Right forelimb (tissue), 1 donor: ENCODE data around the gene TMEM150B.
A peak's percentile ranks its signal among the peaks of the same experiment; 100 is the strongest.
"Not testable (repeated sequence)": the region's sequence is repeated elsewhere in the genome, so short reads cannot be mapped to it uniquely, and the experiment has no call there.

Source experiments
- DNase-seq: peaks from one replicate; pipeline ENCODE4 v3.0.0-alpha.2; 2018

TMEM150B gene

DNA sequence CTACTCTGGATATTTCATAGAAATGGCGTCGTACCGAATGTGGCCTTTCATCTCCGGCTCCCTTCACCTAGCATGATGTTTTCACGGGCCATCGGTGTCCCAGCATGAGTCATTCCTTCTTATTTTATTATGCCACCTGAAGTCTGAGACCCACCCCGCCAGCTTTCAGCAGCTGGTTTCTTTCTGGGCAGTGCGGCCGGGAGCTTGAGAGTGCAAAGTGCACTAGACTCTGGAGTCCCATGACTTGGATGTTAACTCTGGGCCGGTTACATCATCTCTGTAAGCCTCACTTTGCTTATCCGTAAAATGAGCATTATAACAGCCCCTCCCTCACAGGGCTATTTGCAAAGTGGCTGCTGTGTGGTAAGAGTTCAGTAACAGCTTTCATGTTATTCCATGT is 8.7 kb upstream of the TMEM150B start:
- DNase-seq, result no peak

DNA sequence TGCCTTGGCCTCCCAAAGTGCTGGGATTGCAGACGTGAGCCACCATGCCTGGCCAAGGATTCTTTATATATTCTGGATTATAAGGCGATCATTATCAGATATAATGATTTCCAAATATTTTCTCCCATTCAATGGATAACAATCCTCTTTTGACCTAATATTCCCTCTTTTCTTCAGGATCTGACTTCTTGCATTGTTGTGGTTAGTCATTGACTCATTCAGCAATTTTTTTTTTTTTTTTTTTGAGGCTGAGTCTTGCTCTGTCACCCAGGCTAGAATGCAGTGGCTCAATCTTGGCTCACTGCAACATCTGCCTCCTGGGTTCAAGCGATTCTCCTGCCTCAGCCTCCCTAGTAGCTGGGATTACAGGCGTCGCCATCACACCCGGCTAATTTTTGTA is 4.7 kb upstream of the TMEM150B start:
- not testable (repeated sequence) for DNase-seq

DNA sequence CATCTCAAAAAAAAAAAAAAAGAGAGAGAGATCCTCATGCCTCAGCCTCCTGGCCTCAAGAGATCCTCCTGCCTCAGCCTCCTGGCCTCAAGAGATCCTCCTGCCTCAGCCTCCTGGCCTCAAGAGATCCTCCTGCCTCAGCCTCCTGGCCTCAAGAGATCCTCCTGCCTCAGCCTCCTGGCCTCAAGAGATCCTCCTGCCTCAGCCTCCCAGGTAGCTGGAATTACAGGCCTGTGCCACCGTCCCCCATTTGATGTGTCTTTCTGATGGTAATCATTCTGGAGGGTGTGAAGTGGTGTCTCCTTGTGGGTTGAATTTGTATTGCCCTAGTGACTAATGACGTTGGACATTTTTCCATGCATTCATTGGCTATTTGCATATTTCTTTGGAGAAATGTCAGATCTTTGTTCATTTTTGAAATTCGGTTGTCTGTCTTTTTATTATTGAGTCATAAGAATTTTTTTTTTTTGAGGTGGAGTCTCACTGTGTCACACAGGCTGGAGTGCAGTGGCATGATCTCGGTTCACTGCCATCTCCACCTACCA is 3.7 kb upstream of the TMEM150B start:
- DNase-seq, result not testable (repeated sequence)

DNA sequence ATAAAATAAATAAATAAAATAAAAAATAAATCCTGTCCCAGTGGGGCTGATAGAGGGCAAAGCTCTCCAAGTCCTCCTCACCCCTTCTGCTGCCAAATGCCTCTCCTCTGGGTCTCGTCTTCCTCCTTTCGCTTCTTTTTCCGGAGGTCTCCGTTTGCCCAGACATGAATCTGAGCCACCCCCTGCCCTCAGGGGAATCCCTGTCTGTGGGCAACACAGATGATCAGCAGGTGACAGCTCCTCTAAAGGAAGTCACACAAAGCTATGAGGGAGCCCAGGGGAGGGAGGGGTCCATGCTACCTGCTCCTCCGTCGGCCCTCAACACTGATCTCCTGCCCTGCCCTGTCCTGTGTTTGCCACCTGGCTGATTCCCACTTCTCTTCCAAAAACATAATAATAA is 479 bp downstream of the TMEM150B start:
- no peak for DNase-seq

DNA sequence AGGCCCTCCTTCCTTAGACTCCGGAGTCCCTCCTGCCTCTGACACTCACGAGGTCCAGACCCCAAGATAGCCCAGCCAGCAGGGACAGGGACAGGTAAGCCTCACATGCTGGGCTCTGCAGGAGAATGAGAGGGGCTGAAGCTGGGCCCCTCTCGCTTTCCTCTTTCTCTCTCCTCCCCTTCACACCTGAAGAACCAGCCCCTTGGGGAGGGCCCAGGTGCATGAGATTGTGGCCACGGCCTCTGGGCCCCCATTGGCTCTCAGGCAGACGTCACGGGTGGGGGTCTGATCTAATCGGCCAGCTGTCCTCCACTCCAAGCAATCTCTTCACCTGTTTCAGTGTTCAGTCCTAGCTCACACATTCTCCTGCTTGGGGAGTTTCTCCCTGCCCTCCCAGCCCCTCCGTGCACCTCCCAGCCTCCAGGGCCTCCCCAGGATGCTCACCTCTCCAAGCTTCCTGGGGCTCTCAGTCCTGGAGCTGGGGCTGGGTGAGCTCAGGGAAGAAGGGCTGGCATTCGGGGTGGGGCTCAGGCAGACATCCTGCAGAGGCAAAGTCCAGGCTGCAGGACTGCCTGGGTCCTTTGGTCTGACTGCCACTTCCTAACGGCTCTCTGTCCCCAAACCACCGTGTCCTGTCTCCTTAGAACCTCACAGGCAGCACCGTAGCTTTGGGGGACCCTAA is 2.8 kb downstream of the TMEM150B start:
- no peak for DNase-seq

DNA sequence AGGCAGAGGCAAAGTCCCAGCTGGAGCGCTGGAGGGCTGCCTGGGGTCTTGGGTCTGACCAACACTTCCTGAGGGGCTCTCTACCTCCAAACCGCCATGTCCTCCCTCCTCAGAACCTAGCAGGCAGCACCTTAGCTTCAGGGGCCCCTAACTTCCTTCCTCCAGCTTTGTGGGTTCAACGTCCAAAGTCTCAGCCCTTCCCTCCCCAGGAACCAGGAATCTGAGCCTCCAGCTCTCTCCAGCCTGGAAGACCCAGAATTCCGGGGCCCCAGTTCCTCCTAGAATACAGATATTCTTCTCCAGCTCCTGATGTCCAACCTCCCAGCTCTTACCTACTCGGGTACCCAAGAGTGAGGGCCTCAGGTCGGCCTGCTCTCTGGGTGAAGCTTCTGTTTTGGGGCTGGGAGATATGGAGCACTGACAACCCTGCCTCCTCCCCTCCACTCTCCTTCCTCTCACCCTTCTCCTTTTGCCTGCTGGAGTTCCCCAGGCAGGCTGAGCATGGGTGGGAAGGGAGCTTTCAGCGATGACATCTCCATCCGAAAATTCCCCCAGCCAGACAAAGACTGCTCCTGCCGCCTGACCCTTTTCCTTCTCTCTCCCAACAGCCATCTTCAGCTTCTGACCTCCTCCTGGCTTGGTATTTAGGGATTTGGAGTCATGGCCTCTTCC is 3.5 kb downstream of the TMEM150B start:
- DNase-seq, result no peak

DNA sequence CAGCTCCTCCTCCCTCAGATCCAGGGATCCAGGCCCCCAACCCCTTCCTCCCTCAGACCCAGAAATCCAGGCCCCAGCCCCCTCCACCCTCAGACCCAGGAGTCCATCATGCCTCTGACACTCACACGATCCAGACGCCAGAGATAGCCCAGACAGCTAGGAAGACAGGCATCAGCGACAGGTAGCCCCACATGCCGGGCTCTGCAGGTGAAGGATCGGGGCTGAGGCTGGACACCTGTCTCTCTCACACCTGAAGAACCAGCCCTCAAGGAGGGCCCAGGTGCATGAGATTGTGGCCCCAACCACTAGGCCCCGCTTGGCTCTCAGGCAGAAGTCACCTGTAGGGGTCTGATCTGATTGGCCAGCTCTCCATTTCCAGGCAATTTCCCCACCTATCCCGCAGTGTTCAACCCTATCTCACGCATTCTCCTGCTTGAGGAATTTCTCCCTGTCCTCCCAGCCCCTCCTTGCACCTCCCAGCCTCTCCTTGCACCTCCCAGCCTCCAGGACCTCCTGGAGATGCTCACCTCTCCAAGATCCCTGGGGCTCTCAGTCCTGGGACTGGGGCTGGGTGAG is 4.2 kb downstream of the TMEM150B start:
- DNase-seq, result no peak

DNA sequence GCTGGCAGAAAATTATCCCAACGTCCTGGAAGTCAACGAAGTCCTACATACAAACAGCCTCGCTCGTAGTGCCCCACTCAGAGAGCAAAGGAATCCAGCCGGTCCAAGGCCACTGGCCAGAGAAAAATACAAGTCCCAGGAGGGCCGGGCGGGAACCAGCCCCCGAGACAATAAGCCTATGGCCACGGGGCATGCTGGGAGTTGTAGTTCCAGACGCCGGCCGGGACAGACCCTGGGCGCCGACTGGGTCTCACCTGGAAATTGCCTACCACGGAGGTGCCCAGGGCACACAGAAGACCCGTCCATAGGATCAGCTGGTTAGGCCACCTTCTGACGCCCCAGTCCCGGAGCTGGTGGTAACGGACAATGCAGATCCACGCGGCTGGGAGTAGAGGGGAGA is 5.4 kb downstream of the TMEM150B start:
- DNase-seq, result peak; percentile 60

DNA sequence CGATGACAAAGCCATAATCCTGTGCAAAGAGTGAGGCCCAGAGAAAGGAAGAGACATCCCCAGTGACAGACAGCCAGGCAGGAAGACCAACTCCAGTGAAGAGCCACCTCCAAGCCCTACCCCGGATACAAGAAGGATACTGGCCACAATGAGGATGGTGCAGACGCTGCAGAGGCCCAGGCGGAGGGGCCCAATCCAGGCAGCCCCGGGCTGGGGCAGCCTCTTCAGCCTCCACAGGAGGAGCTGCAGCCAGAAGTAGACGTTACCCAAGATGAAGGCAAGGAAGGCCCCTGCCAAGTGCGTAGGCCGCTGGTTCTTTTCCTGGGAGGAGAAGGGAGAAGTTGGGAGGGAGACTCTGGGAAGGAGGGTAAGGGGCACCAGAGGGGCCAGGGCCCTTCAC is 8.5 kb downstream of the TMEM150B start:
- DNase-seq, result no peak

DNA sequence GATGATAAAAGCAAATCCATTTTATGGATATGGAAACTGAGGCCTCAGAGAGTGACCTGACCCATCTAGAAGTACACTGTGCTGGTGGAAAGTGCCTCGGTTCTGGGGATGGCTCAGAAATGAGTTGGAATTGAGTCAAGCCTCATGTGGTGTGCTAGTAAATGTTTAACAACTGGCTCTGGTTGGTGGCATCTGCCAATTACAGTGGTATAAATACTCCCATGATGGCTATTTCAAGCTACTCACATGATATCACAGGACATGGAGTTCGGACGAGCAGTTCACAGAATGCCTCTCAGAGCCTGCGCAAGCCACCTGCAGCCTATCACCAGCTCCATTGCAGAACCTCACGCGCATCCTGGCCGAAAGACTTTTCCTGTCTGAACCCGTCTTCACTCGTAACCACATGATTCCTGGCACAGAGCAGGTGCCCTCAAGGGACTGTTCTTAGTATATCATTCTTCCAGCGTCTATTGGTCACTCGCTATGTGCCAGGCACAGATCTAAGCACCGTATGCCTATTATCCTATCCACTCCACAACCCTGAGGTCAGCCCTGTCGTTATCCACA is 9.1 kb downstream of the TMEM150B start:
- no peak for DNase-seq

DNA sequence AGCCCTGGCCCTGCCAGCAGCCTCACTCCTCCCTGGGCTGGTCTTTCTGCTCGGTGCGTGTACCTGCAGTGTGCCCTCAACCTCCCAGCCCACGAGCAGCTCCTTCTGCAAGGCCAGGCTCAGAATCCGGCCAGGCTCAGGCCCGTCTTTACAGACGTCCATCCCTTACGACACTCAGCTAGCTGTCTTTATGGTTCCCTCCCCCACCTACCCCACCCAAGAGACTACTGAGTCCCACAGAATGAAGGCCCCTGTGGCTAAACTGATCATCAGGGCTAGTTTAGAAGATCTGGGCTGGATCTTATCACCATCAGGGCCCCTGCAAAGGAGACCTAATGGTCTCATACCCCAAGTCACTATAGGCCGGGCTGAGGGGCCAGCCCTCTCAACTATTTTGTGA is 10.7 kb downstream of the TMEM150B start:
- DNase-seq, result no peak

DNA sequence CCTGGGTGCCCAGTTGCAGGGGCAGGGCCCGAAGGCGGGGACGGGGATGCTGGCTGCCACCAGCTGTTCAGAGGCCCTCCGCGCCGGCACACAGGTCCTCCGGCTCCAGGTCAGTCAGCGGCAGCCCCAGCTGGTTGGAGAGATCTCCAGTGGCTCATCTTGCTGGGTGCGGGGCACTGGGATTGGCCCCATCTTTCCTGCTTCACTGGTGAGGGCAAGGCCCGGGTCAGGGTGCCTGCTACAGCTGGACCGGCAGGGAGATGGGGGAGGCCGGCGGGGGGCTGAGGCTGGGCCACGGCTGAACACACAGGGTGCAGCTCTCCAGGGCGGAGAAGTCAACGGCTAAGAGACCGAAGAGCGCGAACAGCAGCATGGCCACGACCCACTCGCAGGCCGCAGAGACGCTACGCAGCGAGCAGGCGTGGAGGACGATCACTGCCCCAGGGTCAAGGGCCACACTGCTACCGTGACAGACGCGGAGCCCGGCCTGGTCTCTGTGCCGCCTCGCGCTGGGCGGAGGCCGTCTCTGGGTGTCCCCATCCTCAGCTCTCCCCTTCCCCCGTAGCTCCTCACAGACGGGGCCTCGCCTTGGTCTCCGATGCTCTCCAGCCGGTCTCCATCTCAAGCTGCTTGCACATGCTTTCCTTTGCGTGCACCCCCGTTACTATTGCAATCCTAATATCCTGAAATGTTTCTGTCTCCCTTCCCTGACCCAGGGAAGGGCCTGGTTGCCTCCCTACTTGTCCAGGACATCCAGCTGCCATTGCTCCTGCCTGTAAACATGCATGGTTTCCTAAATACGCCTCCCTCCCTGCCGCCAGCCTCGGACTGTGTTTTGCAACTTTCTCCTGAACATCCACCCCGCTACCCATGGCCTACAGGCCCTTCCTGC is 12.3 kb downstream of the TMEM150B start:
- DNase-seq, result no peak

DNA sequence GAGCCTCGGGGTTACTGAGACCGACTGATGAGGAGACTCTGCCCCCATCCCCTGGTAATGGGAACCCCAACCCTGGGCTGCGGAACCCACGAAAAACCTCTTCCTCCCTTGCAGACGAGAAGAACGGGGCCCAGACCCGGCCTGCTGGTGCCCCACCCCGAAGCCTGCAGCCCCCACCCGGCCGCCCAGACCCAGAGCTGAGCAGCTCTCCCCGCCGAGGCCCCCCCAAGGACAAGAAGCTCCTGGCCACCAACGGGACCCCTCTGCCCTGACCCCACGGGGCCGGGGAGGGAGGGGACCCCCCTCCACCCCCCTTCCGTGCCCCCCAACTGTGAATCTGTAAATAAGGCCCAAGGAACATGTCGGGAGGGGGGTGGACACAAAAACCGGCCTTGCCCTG is 13.3 kb downstream of the TMEM150B start:
- no peak for DNase-seq

DNA sequence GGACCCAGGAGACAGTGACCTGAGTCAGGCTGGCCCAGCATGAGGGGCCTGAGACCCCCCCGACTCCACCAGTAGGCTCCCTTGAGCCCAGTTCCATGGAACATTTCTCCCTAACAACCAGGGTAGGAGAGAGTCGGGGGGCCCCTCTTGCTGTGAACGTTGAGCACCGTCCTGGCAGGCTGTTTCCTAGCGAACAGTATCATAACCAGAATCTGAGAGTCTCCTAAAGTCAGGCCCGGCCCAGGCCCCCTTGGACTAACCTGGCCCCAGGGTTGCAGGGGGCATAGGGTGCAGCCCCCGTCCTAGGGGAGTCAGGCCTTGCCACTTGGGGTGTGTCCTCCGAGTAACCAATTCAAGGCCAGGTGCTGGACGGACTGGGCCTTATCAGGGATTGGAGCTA is 13.7 kb downstream of the TMEM150B start:
- no peak for DNase-seq

DNA sequence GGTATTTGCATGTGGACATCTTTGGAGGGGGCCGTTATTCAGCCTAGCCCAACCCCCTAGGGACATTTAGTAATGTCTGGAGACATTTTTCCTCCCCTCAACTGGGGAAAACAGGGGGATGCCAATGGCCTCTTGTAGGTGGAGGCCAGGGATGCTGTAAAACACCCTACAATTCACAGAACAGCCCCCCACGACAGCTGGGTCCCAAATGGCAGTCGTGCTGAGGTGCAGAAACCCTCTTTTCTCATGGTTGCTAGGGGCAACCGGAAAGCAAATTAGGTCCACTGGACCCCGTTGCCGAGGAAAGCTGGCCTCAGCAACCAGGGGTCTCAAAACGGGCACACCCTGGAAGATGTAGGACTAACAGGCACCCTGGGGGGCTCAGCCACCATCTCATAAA is 14.6 kb downstream of the TMEM150B start:
- no peak for DNase-seq

DNA sequence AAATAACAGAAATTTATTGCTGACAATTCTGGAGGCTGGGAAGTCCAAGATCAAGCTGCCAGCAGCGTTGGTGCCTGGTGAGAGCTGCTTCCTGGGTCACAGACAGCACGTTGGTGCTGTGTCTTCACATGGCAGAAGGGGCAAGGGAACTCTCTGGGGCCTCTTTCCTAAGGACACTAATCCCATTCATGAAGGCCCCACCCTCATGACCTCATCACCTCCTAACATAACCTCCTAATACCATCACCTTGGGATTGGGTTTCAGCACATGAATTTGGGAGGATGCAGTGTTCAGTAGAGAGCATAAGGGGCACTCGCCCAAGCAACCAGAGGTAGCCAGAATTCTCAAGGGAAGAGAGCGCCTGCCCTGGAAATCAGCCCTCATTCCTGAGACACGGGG is 15.7 kb downstream of the TMEM150B start:
- DNase-seq, result no peak

DNA sequence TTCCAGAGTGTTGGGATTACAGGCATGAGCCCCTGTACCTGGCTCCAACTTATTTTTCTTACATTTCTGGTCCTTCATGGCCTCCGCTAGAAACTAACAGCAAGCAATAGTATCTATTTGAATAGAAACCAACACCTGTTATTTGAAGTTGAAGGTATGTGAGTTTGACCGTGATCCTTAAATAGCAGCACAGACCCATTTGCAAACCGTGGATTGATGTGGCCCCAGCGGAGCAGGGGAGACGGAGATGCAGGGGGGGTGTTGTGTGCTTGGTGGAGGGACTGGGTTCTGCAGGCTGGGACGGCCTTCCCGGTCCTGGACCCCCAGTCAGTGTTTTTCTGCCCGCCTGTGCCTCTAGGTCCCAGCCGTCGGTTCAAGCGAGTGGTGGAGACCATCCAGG is 16.9 kb downstream of the TMEM150B start:
- DNase-seq, result no peak

DNA sequence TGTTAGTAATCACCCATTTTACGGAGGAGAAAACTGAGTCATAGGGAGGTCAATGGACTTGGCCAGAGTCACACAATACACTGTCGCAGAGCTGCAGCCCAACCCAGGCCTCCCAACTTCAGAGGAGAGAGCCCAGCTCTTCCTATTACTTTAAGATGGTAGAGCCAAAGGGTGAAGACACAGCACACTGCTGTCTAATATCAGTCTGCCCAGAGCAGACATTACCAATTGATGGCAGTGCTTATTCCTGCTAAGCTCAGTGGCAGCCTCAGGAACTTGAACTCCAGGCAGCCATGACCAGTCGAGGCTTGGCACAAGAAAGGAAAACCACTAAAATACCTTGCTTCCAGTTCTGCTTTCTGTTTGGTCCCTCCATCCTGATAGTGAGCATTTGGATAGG is 18.4 kb downstream of the TMEM150B start:
- no peak for DNase-seq

DNA sequence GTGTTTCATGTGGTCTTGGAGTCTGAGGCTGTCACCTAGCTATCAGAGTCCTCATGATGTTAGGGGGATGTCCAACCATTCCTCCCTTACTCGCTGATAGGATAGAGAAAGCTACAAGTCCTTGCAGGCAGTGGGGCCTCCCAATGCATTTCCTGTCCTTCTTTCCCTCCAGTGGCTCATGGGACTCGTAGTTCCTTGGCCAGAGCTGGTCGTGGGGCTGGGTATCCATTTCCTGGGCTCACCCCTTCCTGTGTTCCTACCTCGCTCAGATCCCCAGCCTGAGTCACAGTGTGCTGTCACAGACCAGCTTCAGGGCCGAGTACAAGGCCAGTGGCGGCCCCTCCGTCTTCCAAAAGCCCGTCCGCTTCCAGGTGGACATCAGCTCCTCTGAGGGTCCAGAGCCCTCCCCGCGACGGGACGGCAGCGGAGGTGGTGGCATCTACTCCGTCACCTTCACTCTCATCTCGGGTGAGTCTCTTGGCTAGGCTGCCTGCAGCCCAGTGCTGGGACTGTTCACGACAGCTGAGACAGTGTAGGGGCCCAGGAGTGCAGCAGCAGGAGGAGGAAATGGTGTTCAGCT is 19.1 kb downstream of the TMEM150B start:
- DNase-seq, result no peak

DNA sequence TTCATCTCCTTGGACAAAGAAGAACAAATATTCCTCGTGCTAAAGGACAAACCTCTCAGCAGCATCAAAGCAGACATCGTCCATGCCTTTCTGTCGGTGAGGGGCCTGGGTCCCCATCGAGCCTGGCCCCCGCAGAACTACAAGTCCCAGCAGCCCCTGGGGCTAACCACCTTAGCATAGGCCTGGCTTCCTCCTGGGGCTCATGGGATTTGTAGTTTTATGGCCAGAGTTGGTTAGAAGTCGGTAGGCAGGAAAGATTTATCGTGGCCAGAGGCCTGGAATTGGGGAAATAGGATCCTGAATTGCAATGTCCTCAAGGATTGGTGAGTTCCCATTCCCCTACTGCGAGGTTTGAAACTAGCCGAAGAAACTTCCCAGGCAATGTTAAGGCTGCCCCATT is 19.6 kb downstream of the TMEM150B start:
- no peak for DNase-seq

DNA sequence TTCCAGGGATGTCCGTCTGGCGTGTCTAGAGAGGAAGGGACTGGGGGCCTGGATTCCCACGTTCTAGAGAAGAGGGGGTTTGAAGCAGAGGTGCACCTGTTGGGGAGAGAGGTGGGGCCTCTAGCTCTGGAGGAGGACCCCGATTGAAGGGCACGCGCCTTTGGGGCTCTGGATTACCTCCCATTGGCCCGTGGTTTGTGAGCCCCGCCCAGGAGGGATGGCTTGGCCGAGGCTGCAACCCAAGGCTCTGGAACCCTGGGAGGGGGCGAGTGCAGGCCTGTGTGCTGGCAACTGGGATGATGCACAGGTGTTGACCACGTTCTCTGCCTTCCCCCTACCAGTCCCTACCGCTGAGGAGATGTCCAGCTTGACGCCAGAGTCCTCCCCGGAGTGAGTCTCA is 20.2 kb downstream of the TMEM150B start:
- no peak for DNase-seq

DNA sequence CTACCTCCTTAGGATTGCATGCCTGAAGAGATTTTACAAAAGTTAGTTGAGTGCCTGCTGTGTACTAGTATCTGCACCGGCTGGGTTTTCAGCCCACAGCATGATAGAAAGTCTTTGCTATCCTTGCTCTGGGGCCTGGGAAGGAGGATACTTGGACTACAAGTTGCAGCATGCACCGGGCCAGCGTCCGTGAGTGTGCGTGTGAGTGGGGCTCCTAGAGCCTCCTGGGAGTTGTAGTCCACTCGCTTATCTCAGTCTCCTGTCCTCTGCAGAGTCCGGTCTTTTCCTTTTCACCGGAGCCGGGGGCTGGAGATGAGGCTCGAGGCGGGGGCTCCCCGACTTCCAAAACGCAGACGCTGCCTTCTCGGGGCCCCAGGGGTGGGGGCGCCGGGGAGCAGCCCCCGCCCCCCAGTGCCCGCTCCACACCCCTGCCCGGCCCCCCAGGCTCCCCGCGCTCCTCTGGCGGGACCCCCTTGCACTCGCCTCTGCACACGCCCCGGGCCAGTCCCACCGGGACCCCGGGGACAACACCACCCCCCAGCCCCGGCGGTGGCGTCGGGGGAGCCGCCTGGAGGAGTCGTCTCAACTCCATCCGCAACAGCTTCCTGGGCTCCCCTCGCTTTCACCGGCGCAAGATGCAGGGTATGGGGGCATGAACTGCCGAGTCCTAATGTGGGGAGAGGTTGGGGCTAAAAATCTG is 20.7 kb downstream of the TMEM150B start:
- DNase-seq, result no peak
